Measurements from ENCODE around the gene IL27RA. TPM values are rescaled to one million over a fixed set of nuclear protein-coding genes. Genes with fewer than 3 reads are reported as not detected.

IL27RA gene
- total RNA-seq (2021) (5.4 and 6.0 TPM in 2 replicates), Bru-seq, nascent RNA (percentile 30 among the genes with signal in this experiment), BruChase-seq, experiment 1, labeled RNA remaining after a 2-hour chase (percentile 38 among the genes with signal in this experiment), BruChase-seq, experiment 2, labeled RNA remaining after a 6-hour chase (percentile 45 among the genes with signal in this experiment)
- long read RNA-seq, transcript IL27RA-201 (14 exons, 2,962 nt) = major isoform, 21 of 25 reads
- long read RNA-seq, partial matches to known transcripts = 1 of 25 reads
- long read RNA-seq, other reads (novel, unspliced or antisense) = 3 of 25 reads

DNA sequence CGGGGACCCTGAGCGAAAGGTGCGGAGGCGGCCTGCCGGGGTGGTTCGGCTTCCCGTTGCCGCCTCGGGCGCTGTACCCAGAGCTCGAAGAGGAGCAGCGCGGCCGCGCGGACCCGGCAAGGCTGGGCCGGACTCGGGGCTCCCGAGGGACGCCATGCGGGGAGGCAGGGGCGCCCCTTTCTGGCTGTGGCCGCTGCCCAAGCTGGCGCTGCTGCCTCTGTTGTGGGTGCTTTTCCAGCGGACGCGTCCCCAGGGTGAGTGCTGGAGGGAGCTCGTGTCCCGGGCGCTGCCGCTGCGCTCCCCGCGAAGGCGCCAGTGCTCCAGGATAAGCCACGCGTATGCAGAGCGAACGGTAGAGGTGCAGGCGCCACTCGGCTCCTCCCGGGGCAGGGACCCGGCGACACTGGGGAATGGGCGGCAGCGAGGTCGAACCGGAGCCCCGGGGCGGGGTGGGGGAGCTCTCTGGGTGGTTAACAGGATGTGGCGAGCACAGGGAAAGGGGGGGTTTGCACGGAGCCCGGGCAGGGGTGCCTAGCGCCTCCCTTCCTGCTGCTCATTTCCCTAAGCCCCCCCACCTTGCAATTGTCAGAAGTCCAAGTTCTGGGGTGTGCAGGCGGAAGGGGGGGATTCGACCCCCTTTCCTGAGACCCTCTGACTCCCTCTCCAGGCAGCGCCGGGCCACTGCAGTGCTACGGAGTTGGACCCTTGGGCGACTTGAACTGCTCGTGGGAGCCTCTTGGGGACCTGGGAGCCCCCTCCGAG, at the start of gene IL27RA:
Gene IL27RA, plus strand, starts transcription at position 44 of the 762 bp plus-strand sequence. Its CDS starts 111 bp downstream, at position 155.
- TF ChIP-seq, protein P1, sequence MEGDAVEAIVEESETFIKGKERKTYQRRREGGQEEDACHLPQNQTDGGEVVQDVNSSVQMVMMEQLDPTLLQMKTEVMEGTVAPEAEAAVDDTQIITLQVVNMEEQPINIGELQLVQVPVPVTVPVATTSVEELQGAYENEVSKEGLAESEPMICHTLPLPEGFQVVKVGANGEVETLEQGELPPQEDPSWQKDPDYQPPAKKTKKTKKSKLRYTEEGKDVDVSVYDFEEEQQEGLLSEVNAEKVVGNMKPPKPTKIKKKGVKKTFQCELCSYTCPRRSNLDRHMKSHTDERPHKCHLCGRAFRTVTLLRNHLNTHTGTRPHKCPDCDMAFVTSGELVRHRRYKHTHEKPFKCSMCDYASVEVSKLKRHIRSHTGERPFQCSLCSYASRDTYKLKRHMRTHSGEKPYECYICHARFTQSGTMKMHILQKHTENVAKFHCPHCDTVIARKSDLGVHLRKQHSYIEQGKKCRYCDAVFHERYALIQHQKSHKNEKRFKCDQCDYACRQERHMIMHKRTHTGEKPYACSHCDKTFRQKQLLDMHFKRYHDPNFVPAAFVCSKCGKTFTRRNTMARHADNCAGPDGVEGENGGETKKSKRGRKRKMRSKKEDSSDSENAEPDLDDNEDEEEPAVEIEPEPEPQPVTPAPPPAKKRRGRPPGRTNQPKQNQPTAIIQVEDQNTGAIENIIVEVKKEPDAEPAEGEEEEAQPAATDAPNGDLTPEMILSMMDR (conservative IDR thresholded peaks at IDR 0.05; ENCODE audit: low read depth, low read length) = peak; percentile 86
- no peak for TF ChIP-seq EZH2 (IDR thresholded peaks at IDR 0.05; ENCODE audit: borderline replicate concordance, low read depth, low read length, poor library complexity, severe bottlenecking)
- CTCF ChIA-PET = interaction anchor here (0.6 to 1.0 kb wide), 6 partner anchors 10 to 41 kb away, joined by 3 to 5 read pairs (median 3); partner anchors contain the start of gene MISP3
- intact Hi-C loops (cut with micrococcal nuclease; ENCODE audit: unreplicated experiment) = loop anchor here (5.0 kb wide), 1 partner anchor 150 kb away; no protein-coding TSS in a partner anchor
- Histone ChIP-seq H3K27me3 (replicated peaks; ENCODE audit: insufficient read depth, low read depth, low read length, poor library complexity) (no peaks in the 10 kb centered on the region), H3K9me3 (ENCODE audit: low read depth, low read length, poor library complexity, severe bottlenecking) (no peaks in the 10 kb centered on the region), H3K27ac (ENCODE audit: low read depth, low read length, poor library complexity, severe bottlenecking) (peak within 1 kb of the TSS; percentile 77), H3K36me3 (ENCODE audit: insufficient read depth, low read length, poor library complexity, severe bottlenecking) (no peaks in the 10 kb centered on the region), H3K4me1 (ENCODE audit: insufficient read depth, low read length, poor library complexity, severe bottlenecking) (no peaks in the 10 kb centered on the region), H3K4me3 (ENCODE audit: low read depth, low read length, poor library complexity, severe bottlenecking) (peak within 1 kb of the TSS; percentile 82)
- DNase-seq (ENCODE audit: low spot score) = peak; percentile 77
- BruUV-seq (replicated peaks) = no TSS peak
- POLR2A ChIA-PET (ENCODE audit: low non-redundant PET) = no interaction called here

DNA sequence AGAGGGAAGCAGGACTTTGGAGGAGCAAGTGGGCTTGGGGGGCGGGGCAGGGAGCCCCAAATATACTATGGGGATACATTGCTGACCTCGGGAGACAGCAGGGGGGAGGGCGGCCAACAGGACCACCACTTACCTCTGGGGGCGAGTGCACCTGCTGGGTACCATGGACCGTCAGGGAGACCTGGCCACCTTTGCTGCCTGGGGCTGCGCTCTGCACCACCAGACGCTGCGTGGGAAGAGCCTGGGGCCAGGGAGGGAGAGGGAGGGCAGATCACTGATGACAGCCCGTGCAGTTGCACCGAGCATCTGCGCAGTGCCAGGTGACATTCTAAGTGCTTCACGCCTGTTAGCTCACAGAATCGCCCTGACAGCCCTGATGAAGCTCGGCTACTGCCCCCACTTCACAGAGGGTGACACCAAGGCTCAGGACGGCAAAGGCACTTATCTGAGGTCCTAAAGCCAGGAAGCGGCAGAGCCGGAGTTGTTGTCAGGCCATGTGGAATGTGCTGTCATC, 49.5 kb upstream of the IL27RA start:
- CTCF ChIA-PET = no interaction called here
- H3K4me1 ChIP-seq (ENCODE audit: insufficient read depth, low read length, poor library complexity, severe bottlenecking) = peaks cover 39% of the 10 kb centered on the region
- H3K9me3 ChIP-seq (ENCODE audit: low read depth, low read length, poor library complexity, severe bottlenecking) = no peaks in the 10 kb centered on the region
- H3K27ac ChIP-seq (ENCODE audit: low read depth, low read length, poor library complexity, severe bottlenecking) = no peak overlapping the region
- no peaks in the 10 kb centered on the region for H3K36me3 ChIP-seq (ENCODE audit: insufficient read depth, low read length, poor library complexity, severe bottlenecking)
- no TSS peak for BruUV-seq (replicated peaks)
- no peak for TF ChIP-seq EZH2 (IDR thresholded peaks at IDR 0.05; ENCODE audit: borderline replicate concordance, low read depth, low read length, poor library complexity, severe bottlenecking)
- TF ChIP-seq, protein P1 (conservative IDR thresholded peaks at IDR 0.05; ENCODE audit: low read depth, low read length) = no peak
- POLR2A ChIA-PET (ENCODE audit: low non-redundant PET) = no interaction called here
- DNase-seq (ENCODE audit: low spot score) = no peak
- no peak overlapping the region for H3K4me3 ChIP-seq (ENCODE audit: low read depth, low read length, poor library complexity, severe bottlenecking)
- intact Hi-C loops (cut with micrococcal nuclease; ENCODE audit: unreplicated experiment) = no loop called here
- no peaks in the 10 kb centered on the region for H3K27me3 ChIP-seq (replicated peaks; ENCODE audit: insufficient read depth, low read depth, low read length, poor library complexity)

DNA sequence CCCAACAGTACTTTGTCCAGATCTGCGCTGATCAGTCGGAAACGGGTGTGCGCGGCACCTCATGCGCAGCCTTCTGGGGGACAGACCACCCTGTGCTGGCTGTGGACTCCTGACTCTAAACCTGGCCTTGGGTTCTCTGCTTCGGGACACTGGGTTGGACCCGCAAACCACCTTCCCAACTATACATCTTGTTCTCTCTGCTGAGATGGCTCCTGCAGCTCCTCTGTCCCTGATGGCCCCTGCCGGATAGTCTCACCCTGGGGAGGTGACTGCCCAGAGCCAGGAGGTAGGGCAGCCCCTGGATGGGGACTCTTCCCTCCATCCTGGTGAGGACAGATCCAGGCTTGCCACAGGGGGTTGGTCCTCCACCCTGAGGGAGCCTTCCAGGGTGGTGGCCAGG, 48.8 kb upstream of the IL27RA start:
- H3K27ac ChIP-seq (ENCODE audit: low read depth, low read length, poor library complexity, severe bottlenecking) = no peak overlapping the region
- no peak overlapping the region for H3K4me3 ChIP-seq (ENCODE audit: low read depth, low read length, poor library complexity, severe bottlenecking)
- H3K4me1 ChIP-seq (ENCODE audit: insufficient read depth, low read length, poor library complexity, severe bottlenecking) = peaks cover 42% of the 10 kb centered on the region
- no peaks in the 10 kb centered on the region for H3K9me3 ChIP-seq (ENCODE audit: low read depth, low read length, poor library complexity, severe bottlenecking)
- intact Hi-C loops (cut with micrococcal nuclease; ENCODE audit: unreplicated experiment) = no loop called here
- CTCF ChIA-PET = no interaction called here
- no peak for TF ChIP-seq EZH2 (IDR thresholded peaks at IDR 0.05; ENCODE audit: borderline replicate concordance, low read depth, low read length, poor library complexity, severe bottlenecking)
- TF ChIP-seq, protein P1 (conservative IDR thresholded peaks at IDR 0.05; ENCODE audit: low read depth, low read length) = no peak
- no TSS peak for BruUV-seq (replicated peaks)
- H3K36me3 ChIP-seq (ENCODE audit: insufficient read depth, low read length, poor library complexity, severe bottlenecking) = no peaks in the 10 kb centered on the region
- DNase-seq (ENCODE audit: low spot score) = no peak
- POLR2A ChIA-PET (ENCODE audit: low non-redundant PET) = no interaction called here
- H3K27me3 ChIP-seq (replicated peaks; ENCODE audit: insufficient read depth, low read depth, low read length, poor library complexity) = no peaks in the 10 kb centered on the region

Measured in A673 (cell line).